Frontal cortex (tissue), 4 donors: ENCODE measurements around the gene ESR1. TPM values are rescaled to one million over a fixed set of nuclear protein-coding genes. Genes with fewer than 3 reads are reported as not detected.
A peak's percentile ranks its signal among the peaks of the same experiment; 100 is the strongest.

Experiments used
- DNase-seq, 2 donors: peaks; one replicate each; pipeline ENCODE4 v3.0.0; 2012; ENCODE audit warnings: low spot score in 2 of 2
- FAIRE-seq: peaks from 2 replicates; lab custom pipeline; 2012; peaks lifted over from hg19 to GRCh38; lab: Jason Lieb, UNC
- total RNA-seq: library from RNA; depleted of rRNA; stranded (reverse); fragments of >200 nt; gene quantifications from one replicate; pipeline ENCODE4 v1.2.3, GENCODE V29; 2014
- donor health status: control.
- donor health status: control.
- donor health status: control.

ESR1 gene
- under 0.01 TPM for total RNA-seq

DNA sequence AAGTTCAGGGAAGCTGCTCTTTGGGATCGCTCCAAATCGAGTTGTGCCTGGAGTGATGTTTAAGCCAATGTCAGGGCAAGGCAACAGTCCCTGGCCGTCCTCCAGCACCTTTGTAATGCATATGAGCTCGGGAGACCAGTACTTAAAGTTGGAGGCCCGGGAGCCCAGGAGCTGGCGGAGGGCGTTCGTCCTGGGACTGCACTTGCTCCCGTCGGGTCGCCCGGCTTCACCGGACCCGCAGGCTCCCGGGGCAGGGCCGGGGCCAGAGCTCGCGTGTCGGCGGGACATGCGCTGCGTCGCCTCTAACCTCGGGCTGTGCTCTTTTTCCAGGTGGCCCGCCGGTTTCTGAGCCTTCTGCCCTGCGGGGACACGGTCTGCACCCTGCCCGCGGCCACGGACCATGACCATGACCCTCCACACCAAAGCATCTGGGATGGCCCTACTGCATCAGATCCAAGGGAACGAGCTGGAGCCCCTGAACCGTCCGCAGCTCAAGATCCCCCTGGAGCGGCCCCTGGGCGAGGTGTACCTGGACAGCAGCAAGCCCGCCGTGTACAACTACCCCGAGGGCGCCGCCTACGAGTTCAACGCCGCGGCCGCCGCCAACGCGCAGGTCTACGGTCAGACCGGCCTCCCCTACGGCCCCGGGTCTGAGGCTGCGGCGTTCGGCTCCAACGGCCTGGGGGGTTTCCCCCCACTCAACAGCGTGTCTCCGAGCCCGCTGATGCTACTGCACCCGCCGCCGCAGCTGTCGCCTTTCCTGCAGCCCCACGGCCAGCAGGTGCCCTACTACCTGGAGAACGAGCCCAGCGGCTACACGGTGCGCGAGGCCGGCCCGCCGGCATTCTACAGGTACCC is at the start of gene ESR1:
Gene ESR1, plus strand, starts transcription at position 170 of the 858 bp plus-strand sequence. Its CDS starts 231 bp downstream, at position 401.
- peak in 1 of 2 donors; percentile 17 for DNase-seq
- FAIRE-seq = no peak

DNA sequence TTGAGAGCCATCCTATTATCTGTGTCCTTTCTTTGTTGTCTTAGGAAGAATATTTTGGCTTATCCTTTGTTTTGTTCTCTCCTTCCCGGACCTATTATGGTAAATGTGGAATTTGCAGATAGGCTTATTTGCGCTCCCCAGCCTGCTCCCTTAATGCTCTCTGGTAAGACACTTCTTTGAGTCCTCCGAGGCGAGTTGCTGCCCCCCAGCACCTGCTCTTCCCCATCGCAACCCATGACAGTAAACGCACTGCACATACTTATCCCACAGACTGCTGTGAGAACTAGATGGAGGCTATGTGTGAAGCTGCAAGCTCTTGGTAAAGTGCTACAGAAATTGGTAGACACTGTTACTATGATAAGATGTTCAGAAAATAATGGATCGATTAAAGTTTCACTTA is 47.0 kb upstream of the ESR1 start:
- DNase-seq (no peak), FAIRE-seq (no peak)

DNA sequence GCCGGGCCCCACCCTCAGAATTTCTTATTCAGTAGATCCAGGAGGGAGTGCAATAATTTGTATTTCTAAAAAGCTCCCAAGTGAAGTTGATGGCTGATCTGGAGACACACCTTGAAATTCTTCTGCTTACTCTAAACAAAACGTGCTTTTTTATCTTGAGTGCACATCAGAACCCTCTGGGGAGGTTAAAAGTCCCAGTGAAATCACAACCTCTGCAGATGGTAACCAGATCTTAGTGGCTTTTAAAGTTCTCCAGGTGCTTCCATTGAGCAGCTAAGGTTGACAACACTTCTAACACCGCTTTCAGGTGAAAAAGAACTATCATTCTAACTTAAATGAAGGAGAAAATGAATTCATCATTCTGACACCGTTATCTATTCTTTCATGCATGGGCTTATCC is 45.6 kb upstream of the ESR1 start:
- FAIRE-seq (no peak), DNase-seq (no peak)

DNA sequence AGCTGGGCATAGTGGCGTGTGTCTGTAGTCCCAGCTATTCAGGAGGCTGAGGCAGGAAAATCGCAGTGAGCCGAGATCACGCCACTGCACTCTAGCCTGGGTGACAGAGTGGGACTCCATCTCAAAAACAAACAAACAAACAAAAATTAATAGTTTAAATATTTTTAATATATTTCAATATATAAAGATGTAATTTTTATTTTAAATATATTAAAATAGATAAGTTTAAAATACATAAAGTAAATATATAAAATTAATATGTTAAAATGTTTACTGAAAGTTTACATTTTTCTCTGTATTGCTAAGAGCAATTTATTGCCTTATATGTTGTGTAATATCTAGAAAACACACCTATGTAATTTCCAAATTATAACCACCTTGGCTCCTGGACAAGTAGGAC is 44.7 kb upstream of the ESR1 start:
- no peak for DNase-seq
- peak; percentile 84 for FAIRE-seq

DNA sequence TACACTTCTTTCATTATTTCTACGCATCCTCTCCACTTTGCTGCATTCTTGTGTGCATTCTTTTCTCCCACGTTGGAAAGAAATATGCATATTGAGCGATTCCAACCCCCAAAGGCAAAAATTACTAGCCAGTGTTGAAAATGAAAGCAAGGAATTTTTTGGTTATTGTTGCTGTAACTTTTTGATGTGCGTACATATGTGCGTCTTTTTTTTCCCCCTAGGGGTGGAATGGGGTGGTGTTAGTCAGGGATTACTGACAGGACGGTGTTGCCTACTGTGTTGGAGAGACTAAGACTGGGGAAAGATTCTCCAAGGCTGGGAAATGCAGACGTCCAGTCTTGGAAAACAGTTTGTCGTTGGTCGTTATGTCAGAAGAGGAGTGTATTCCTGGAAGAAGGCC is 44.2 kb upstream of the ESR1 start:
- FAIRE-seq = no peak

DNA sequence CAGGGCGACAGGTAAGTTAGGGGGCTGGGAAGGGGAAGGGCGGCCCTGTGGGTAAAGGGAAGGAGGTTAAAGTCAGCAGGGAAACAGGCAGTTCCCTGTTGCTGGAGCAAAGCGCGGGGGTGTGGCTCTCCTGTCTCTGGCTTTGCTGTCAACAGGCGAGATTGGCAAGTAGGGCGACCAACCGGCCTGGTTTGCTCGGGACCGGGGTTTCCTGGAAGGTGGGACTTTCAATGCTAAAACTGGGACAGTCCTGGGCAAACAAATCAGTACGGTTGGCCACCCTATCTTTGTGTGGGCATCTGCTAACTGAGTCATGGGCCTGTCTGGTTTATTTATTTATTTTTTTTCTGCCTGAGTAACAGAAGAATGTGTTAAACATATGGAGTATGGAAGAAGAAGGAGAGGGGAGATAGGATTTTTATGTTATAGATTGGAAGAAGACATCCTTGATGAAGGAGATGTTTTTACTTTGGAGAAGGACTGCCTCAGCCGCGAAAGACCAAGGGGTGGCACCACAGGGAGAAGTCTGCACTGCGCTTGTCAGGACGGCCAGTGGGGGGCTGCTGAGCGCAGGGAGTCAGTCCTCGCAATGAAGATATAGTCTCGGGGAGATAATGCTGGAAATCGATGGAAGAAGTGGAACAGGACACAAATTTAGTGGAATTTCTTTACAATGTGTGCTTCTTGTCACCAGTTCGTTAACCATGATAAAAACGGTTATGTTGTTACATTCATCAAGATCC is 43.4 kb upstream of the ESR1 start:
- no peak for FAIRE-seq

More for the DNA sequence above, 44.2 kb upstream of the ESR1 start:
- DNase-seq = no peak

DNA sequence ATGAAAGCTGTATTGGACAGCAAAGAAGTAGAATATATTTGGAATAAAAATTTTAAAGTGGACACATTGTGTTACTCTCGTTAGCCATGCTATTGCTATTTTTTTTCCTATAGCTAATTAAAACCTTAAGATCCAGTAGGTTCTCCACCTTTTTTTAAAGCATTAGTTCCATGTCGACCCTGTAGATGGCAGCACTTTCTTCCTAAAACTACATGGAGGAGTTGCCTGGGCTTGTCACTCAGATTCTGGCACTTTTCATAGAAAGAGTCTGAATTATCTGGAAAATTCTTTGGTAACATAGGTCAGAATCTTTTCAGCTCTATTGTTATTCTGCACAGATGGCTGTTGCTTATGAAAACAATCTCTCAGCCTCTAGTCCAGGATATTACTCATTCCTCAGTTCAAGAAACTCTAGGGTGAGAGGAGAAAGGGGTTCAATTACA is 42.0 kb upstream of the ESR1 start:
- DNase-seq = peak; percentile 24 to 55
- peak; percentile 82 for FAIRE-seq

More for the DNA sequence above, 43.4 kb upstream of the ESR1 start:
- DNase-seq = peak; percentile 13 to 37

DNA sequence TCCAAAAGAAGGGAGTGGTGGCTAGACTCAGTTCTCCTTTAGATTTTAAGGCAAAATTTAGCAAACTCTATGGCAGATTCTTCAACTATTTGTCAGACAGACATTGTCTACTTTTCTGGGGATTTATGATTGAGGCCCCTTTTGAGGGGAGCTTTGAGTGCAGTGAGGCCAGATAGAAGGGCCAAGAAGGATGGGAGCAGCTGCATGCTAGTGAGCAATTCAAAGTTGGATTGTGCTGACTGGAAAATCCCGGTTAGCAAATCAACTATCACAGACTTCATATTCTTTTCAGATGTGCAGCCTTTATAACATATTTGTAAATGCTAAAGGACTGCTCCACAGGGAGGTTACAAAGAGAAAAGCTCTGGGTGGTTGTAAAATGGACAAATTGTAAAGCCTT is 35.0 kb upstream of the ESR1 start:
- no peak for FAIRE-seq
- no peak for DNase-seq

DNA sequence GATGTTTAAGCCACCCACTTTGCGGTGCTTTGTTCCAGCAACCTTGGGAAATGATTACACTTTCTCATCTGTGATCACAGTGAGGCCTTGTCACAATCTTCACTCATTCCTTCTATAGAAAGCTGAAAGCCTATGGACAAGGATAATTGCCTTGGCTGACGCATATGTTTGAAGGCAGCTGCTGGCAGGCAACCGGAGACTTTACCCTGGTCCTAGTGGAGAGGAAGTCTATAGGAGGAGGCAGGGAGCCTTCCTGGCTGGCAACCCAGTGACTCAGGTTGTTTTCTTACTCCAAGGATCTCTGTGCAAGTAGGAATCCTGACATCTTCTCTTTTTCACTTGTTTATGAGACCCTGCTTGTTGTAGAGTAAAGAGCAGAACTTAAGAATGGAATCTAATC is 34.1 kb upstream of the ESR1 start:
- FAIRE-seq (no peak), DNase-seq (no peak)

DNA sequence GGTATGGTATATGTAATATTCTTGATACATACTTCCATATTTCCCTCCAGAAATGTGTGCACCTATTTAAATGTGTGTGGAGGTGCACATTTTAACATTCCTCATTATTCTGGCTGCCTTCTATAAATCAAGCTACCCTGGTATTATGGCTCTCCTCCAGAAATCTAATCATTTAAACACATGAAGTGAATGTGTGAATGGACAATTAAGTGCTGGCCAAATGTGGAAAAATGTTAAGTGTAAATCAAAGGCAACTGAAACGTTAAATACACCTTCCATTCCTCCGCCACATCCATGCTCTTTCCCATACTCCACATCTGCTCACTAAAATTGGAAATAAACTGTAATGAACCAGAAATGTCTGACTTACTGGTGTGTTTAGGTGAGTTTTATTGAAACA is 24.9 kb upstream of the ESR1 start:
- no peak for FAIRE-seq

DNA sequence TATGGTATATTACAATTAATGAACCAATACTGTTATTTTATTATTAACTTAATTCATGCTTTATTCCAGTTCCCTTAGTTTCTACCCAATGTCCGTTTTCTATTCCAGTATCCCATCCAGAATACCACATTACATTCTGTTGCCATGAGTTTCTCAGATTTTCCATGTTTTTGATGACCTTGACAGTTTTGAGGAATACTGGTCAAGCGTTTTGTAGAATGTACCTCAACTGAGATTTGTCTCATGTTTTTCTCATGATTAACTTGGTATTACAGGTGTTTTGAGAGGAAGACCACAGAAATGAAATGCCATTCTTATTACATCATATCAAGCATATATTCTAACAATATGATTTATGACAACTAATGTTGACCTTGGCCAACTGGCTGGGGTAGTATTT is 23.8 kb upstream of the ESR1 start:
- no peak for DNase-seq
- FAIRE-seq = no peak

More for the DNA sequence above, 24.9 kb upstream of the ESR1 start:
- no peak for DNase-seq

DNA sequence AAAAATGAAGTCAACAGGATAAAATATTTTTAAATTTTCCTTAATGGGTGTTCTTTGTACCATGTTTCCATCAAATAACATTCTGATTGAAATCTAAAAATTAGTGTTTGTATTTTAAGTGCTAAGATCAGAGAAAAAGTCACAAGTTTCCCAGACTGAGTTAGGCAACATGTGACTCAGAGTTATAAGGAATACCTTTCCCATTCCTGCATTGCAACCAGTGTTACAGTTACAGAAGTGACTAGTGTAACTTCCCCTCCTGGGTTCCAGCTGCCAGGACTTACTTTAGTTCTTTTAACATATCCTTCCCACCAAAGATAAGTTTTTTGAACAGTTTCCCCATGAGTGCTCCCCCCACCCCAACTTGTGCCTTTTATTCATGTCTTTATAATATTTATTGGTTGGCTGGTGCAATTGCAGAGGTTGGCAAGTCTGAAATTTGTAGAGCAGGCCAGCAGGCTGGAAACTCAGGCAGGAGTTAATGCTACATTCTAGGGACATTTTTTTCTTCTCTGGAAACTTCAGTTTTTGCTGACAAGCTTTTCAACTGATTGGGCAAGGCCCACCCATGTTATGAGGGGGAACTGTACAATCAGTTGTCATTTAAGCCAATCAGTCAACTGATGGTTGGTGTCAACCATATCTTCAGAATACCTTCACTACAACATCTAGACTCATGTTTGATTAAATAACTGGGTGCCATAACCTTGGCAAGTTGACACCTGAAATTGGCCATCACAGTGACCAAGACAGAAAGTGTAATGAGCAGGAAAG is 22.9 kb upstream of the ESR1 start:
- DNase-seq = no peak
- no peak for FAIRE-seq

DNA sequence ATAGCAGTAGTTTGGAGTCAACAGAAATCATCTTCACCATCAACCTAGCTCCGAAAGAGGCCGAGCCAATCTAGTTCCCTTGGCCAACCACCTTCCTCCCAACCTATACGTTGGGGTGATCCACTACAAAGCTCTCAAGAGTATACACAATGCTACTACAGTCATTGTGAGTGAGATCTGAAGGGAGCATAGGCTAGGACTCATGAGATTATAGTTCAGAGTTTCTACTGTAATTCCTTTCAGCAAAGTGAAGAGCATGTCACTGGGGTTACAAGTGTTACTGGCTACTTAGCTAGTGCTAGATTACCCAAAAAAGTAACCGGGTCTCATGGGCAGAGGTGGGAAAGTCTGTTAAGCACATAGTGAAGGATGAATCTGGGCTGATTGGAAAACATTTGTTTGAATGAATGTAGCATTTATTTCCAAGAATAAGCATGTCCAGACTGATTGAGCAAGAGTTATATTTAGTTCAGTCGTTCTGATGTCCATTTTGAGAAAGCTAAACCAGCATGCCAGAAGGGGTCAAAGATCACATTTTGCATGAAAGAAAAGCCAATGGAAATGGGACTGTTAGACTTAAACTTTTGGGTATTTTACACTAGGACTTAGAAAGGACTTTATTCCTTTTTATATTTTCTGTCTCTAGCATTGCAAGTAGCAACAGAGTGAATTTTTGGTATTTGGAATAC is 10.5 kb upstream of the ESR1 start:
- DNase-seq (no peak), FAIRE-seq (no peak)

DNA sequence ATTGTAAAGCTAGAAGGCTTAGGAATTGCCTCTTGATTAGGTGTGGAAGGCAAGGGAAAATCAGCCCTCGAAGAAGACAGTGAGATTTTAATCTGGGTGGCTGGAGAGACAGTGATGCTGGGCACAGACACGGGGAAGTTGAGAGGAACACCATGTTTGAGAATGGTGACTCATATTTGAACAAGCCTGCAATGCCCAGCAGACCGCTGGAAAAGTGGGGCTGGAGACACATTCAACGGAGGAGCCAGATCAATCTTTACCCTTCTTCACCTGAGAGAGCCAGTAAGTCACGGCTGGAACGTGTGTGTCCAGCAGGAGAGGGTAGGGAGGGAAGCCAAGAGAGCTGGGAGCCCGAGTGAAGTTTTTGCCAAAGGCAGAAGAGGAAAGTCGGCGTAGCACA is 3.7 kb upstream of the ESR1 start:
- no peak for FAIRE-seq
- DNase-seq = no peak

DNA sequence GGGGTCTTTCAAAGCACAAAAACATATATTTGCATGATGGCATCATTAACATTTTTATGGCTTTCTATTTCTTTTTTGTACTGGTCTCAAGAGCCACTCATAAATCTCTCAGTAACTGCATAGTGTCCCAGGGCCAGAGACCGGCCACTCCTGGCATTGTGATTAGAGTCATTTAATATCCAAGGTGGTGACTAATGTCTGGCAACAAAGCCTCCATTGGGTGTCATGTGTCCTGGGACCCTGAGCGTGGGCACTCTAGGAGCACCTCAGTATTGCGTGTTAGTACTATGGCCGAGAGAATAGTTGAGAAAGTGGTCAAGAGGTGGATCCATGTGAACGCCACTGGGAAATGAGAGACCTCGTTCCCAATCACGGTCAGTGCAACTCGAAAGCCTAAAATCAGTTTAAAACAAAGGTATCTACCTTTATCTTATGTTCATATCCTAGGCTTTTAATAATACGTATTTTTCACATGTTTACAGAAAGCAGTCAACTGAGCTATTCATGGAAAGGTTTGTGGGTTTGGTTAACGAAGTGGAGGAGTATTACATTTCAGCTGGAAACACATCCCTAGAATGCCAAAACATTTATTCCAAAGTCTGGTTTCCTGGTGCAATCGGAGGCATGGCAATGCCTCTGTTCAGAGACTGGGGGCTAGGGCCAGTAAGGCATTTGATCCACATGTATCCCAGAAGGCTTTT is 2.7 kb upstream of the ESR1 start:
- FAIRE-seq (no peak), DNase-seq (no peak)

DNA sequence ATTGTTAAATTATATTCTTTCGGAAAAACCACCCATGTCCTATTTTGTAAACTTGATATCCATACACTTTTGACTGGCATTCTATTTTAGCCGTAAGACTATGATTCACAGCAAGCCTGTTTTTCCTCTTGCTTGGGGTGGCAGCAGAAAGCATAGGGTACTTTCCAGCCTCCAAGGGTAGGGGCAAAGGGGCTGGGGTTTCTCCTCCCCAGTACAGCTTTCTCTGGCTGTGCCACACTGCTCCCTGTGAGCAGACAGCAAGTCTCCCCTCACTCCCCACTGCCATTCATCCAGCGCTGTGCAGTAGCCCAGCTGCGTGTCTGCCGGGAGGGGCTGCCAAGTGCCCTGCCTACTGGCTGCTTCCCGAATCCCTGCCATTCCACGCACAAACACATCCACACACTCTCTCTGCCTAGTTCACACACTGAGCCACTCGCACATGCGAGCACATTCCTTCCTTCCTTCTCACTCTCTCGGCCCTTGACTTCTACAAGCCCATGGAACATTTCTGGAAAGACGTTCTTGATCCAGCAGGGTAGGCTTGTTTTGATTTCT is 2.1 kb upstream of the ESR1 start:
- DNase-seq = no peak
- no peak for FAIRE-seq

DNA sequence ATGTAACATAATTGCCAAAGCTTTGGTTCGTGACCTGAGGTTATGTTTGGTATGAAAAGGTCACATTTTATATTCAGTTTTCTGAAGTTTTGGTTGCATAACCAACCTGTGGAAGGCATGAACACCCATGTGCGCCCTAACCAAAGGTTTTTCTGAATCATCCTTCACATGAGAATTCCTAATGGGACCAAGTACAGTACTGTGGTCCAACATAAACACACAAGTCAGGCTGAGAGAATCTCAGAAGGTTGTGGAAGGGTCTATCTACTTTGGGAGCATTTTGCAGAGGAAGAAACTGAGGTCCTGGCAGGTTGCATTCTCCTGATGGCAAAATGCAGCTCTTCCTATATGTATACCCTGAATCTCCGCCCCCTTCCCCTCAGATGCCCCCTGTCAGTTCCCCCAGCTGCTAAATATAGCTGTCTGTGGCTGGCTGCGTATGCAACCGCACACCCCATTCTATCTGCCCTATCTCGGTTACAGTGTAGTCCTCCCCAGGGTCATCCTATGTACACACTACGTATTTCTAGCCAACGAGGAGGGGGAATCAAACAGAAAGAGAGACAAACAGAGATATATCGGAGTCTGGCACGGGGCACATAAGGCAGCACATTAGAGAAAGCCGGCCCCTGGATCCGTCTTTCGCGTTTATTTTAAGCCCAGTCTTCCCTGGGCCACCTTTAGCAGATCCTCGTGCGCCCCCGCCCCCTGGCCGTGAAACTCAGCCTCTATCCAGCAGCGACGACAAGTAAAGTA is 547 bp upstream of the ESR1 start:
- FAIRE-seq (no peak), DNase-seq (no peak)
